Adipose tissue (tissue), 3 donors: ENCODE measurements around the gene TMEM131L. TPM values are rescaled to one million over a fixed set of nuclear protein-coding genes. Genes with fewer than 3 reads are reported as not detected.

Source experiments
- H3K27ac ChIP-seq: one replicate; pipeline ENCODE4 v1.5.1; 2013; ENCODE audit warnings: low read depth, low read length
- WGBS, 3 donors: extraction: QIAGEN DNeasy Blood & Tissue Kit; methylation state at CpG; one replicate each; pipeline ENCODE4 v1.1.7; 2013; 5-methylcytosine and 5-hydroxymethylcytosine counted together
- polyA plus RNA-seq, 3 donors: library from polyadenylated mRNA; stranded (reverse); fragments of 200-250 nt; gene quantifications; one replicate each; pipeline ENCODE4 v1.2.3, GENCODE V29; 2013
- donor health status: healthy with polysubstance abuse.
- donor health status: Bipolar disorder and iron deficiency.
- donor health status: healthy.

The TMEM131L gene
- polyA plus RNA-seq, 3 donors, result 5.8 to 19.1 (median 17.5) TPM

DNA sequence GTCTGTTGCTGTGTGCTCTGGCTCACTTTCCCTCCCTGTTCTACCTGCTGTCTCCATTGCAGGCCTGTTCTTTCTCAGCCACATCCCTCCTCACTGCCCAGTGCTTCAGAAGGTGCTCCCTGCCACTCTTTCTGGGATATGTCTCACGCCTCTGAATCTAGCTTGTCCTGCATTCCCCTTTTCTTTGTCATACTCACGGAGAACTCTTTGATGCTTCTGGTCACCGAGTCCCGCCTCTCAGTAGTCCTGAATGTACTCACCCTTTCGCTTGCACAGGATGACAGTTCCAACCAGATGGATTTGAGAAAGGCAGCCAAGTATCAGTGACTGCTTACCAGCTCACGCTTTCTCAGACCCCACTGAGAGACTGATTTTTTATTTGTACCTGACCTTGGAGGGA lies 152.7 kb downstream of the TMEM131L start:
- 76 to 93% (median 88%) methylated on average over 6 of the region's 6 CpGs for WGBS, 3 donors

DNA sequence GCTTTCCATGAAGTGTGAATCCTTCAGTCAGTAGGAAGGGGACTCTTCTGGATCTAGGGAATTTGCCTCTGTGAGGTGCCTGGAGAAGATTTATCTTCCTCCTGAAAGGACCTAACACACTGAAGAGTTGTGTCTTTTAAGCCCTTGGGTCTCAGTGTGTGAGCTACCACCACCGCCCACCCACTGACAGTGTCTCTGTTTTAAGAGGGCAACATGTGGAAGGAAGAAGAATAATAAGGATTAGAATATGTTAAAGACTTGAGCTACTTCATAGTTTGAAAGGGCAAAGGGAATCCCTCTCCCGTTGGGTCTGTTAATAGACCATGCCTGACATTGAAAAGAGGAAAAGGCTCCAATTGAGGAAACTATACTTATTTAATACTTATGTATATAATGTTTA lies 153.7 kb downstream of the TMEM131L start:
- H3K27ac ChIP-seq, result no peak overlapping the region
- WGBS, 3 donors, result 84 to 89% (median 88%) methylated on average over 2 of the region's 2 CpGs

More for the DNA sequence above, 152.7 kb downstream of the TMEM131L start:
- no peak overlapping the region for H3K27ac ChIP-seq

- WGBS, 3 donors, result 56 to 75% (median 60%) methylated on average over 1 of the region's 1 CpG
- H3K27ac ChIP-seq, result no peak overlapping the region
These were observed 154.2 kb downstream of the TMEM131L start for GRCh38 chr4:153620352-153620751.

DNA sequence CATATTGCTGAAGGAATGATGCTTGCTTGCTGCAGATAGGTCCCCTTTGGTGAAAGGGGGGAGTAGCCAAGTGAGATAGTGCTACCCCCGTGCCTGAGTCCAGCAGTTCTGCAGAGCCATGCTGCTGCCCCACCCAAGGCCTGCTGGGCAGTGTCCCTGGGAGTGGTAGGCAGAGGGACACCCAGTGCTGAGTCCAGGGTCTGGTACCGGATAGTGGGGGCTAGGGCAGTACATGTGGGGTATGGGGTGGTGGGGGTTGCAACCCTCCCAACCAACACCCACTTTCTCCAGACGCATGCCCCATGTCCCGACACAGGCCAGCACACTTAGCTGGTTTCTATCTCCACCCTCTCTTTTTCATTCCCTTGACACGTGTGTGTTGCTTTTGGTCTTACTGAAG lies 155.9 kb downstream of the TMEM131L start:
- no peak overlapping the region for H3K27ac ChIP-seq
- WGBS, 3 donors, result 95 to 98% (median 96%) methylated on average over 5 of the region's 5 CpGs

- no peak overlapping the region for H3K27ac ChIP-seq
- WGBS, 3 donors, result 62 to 73% (median 72%) methylated on average over 12 of the region's 12 CpGs
These were observed 156.6 kb downstream of the TMEM131L start for GRCh38 chr4:153622778-153623240.

GRCh38 chr4:153623491-153623890 lies 157.3 kb downstream of the TMEM131L start:
- H3K27ac ChIP-seq, result no peak overlapping the region
- WGBS, 3 donors, result 66 to 86% (median 66%) methylated on average over 2 of the region's 2 CpGs

GRCh38 chr4:153628796-153629315 lies 162.7 kb downstream of the TMEM131L start:
- H3K27ac ChIP-seq, result no peak overlapping the region
- WGBS, 3 donors, result 68 to 92% (median 80%) methylated on average over 8 of the region's 8 CpGs

- H3K27ac ChIP-seq, result no peak overlapping the region
These were observed 163.6 kb downstream of the TMEM131L start for GRCh38 chr4:153629776-153630175.

DNA sequence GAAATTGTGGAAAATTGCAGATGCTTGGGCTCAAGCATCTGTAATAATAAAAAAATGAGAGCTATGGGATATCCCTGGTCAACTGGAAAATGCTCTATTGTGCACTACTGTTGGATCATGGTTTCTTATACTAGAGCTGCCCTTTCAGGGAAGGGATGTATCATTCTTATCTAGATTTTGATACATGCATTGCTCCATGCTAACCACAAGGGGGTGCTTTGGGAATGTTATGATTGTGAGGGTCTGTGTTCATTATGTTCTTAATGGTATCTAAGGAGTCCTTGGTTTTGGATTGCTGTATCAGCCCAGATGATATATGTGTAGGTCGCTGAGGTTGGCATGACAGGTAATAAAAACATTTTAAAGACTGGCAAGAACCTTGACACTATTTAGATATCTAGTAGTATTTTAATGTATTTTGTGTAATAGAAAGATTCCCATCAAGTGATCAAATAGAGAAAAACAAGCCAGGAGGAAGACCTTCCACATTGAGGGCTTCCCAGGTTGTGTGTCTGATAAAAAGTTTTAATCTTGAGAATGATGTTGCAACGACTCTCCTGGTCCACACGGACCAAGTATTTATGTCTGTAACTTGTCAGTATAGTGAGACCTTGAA lies 168.7 kb downstream of the TMEM131L start:
- 74 to 89% (median 87%) methylated on average over 3 of the region's 3 CpGs for WGBS, 3 donors
- no peak overlapping the region for H3K27ac ChIP-seq

- WGBS, 3 donors, result 70 to 82% (median 77%) methylated on average over 6 of the region's 6 CpGs
- no peak overlapping the region for H3K27ac ChIP-seq
These were observed 169.7 kb downstream of the TMEM131L start for GRCh38 chr4:153635846-153636245.

- WGBS, 3 donors, result 73 to 91% (median 89%) methylated on average over 3 of the region's 3 CpGs
- H3K27ac ChIP-seq, result no peak overlapping the region
These were observed 171.0 kb downstream of the TMEM131L start for GRCh38 chr4:153637201-153637600.

DNA sequence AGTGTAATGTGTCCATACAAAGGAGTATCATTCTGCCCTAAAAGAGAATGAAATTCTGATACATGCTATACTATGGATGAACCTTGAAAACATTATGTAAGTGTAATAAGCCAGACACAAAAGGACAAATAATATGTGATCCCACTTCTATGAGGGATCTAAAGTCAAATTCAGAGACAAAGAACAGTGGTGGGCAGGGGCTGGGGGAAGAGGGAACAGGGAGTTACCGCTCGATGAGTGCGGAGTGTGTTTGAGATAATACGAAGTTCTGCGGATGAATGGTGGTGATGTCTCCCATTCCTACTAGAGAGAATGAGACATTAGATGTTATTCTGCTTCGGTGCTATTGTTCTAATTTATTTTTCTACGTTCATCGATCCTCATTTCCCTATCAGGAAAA lies 171.9 kb downstream of the TMEM131L start:
- 92 to 96% (median 96%) methylated on average over 8 of the region's 8 CpGs for WGBS, 3 donors
- H3K27ac ChIP-seq, result no peak overlapping the region

DNA sequence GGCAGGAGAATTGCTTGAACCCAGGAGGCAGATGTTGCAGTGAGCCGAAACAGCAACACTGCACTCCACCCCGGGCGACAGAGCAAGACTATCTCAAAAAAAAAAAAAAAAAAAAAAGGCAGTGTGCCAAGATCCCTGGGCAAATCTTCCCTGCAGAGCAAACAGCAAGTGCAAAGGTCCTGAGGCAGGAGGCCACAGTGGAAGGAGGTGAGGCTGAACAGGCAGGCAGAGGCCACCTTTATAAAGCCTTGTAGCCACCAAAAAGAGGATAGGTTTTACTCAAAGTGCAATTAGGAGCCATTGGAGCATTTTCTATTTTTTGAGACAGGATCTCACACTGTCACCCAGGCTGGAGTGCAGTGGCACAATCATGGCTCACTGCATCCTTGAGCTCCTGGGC lies 172.8 kb downstream of the TMEM131L start:
- WGBS, 3 donors, result 77 to 89% (median 84%) methylated on average over 3 of the region's 3 CpGs
- H3K27ac ChIP-seq, result no peak overlapping the region

DNA sequence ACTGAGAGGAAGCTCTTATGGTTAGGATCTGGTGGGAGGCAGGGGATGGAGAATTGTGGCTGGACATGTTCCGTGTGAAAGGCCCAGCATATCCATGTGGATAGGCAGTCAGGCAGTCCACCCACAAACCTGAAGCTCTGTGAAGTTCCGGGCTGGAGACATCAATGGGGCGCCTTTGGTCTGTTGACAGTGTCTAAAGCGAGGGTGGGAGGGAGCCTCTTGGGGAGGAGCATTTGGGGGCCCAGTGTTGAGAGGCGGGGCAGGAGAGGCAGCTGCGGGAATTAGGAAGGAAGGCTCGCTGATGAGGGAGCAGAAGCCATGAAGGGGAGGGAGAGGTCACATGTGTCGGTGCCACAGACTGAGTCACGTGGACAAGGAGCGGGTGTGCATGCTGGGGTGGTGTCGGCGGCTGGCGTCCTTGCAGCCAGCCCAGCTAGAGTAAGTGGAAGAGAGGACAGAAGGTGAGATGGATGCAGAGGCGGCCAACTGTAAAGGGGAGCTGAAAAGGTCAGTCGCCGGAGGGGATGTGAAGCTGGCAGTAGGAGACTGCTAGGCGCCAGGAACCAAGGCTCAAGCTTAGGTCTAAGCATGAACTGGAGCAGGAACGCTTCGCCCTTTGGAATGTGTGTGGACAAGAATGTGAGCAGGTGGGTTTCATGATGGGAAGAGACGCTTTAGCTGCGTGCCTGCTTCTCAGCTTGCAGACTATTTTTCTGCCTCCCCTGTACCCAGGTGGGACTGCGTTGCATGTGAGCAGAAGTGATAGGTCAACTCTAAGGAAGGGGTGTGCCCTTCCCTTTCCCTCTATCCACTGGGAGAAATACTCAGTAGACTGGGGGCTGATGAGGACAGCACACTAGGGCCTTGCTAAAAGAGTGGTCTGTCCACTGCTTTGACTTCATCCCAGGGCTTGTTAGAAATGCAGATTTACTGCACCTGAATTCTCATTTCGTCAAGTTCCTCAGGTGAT lies 174.0 kb downstream of the TMEM131L start:
- no peak overlapping the region for H3K27ac ChIP-seq
- 76 to 79% (median 77%) methylated on average over 23 of the region's 23 CpGs for WGBS, 3 donors

DNA sequence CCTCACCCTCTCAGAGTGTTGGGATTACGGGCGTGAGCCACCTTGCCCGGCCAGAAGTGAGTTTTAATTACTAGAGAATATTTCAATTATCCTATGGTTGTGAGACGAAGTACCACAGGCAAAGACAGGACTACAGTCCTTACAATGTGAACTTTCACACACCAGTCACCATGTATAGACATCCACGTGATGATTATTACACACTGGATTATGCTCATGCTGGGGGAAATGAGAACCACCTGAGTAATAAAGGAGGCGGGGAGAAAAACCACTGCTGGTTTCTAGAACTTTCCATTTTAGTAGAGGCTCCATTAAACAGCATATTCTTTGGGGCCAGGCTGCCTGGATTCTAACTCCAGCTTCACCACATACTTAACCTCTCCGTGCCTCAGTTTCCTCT lies 175.4 kb downstream of the TMEM131L start:
- H3K27ac ChIP-seq, result no peak overlapping the region
- 80 to 87% (median 83%) methylated on average over 7 of the region's 7 CpGs for WGBS, 3 donors

DNA sequence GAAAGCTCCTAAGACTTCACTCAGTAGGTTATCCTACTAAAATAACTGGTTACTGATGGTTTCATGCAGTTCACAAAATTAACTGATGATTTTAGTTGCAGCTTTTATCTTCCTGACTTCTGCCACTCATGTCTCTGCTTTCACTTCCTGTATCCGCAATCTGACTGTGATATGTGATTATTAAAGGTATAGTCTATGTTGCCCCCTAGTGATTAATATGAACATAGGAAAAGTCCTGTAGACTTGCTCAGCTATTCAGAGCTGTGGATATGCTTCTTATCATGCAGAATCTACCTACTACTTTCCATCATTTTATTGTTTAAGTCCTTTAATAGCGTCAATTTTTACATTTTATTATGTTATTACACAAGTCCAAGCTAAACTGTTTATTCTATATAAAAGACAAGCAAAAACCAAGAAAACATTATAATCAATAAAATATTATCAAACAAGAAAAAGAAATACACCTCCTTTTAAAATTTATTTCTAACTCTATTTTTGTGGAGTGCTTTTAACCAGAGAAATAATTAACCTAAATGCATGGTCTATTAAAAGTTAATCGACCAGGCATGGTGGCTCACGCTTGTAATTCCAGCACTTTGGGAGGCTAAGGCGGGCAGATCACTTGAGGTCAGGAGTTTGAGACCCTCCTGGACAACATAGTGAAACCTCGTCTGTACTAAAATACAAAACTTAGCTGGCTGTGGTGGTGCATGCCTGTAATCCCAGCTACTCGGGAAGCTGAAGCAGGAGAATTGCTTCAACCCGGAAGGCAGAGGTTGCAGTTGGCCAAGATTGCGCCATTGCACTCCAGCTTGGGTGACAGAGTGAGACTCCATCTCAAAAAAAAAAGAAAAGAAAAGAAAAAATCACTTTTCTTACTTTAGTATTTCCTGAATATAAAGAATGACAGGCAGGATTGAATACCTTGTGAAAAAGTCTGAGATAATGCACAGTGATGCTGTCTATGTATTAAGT lies 177.5 kb downstream of the TMEM131L start:
- H3K27ac ChIP-seq, result no peak overlapping the region
- WGBS, 3 donors, result 68 to 81% (median 71%) methylated on average over 9 of the region's 9 CpGs

DNA sequence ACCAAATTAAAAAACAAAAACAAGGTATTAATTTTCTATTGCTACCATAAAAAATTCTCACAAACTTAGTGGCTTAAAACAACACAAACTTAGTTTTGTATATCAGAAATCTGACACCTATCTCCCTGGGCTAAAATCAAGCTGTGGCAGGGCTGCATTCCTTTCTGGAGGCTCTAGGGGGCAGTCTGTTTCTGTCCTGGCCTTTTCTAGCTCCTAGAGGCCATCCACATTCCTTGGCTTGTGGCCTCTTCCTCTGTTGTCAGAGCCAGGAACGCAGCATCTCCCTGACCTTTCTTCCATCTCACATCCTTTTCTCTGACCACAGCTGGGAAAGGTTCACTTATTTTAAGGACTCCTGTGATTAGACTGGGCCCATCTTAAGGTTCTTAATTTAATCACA lies 179.0 kb downstream of the TMEM131L start:
- 67 to 95% (median 77%) methylated on average over 1 of the region's 1 CpG for WGBS, 3 donors
- no peak overlapping the region for H3K27ac ChIP-seq

DNA sequence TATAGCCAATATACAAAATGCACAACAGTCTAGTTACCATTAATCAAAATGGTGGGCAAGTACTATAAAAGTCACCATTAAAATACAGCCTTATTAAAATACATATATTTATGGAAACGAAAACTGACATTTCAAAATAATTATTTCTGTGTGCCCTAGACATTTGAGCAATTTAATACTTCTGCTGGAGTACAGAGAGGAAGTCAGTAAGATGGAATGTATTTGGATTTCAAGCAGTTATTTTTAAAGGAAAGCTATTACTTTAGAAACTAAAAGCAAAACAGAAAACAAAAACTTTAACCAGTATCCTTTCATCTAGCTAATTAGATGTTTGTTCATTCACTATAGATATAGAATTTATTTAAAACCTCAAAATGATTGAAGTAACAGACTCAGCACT lies 180.1 kb downstream of the TMEM131L start:
- WGBS, 3 donors, result 40 to 72% (median 57%) methylated on average over 1 of the region's 1 CpG
- H3K27ac ChIP-seq, result no peak overlapping the region
